Astrocyte (in vitro differentiated cells and primary cell): ENCODE data around the gene BICDL2. TPM values are rescaled to one million over a fixed set of nuclear protein-coding genes. Genes with fewer than 3 reads are reported as not detected.
A peak's percentile ranks its signal among the peaks of the same experiment; 100 is the strongest.

Experiments used
- DNase-seq: peaks from one replicate; pipeline ENCODE4 v3.0.0-alpha.2; 2010; ENCODE audit warnings: low read depth
- FAIRE-seq: peaks from 2 replicates; lab custom pipeline; 2011; peaks lifted over from hg19 to GRCh38; lab: Jason Lieb, UNC
- H2AFZ ChIP-seq: 2 replicates; pipeline ENCODE4 v1.6.0; 2012; ENCODE audit warnings: low read depth, low read length, inconsistent platforms
- H3K27ac ChIP-seq: 2 replicates; pipeline ENCODE4 v1.5.1; 2011; ENCODE audit warnings: low read depth, low read length, inconsistent platforms
- H3K27me3 ChIP-seq: 2 replicates; pipeline ENCODE4 v1.6.0; 2011; ENCODE audit warnings: low read length, inconsistent platforms; ENCODE audit not compliant: insufficient read depth
- H3K36me3 ChIP-seq: 2 replicates; pipeline ENCODE4 v1.5.1; 2011; ENCODE audit warnings: low read length, inconsistent platforms; ENCODE audit not compliant: insufficient read depth
- H3K4me1 ChIP-seq: 2 replicates; pipeline ENCODE4 v1.5.1; 2011; ENCODE audit warnings: low read length, inconsistent platforms; ENCODE audit not compliant: insufficient read depth
- H3K4me2 ChIP-seq: 2 replicates; pipeline ENCODE4 v1.6.0; 2012; ENCODE audit warnings: low read length, inconsistent platforms
- H3K4me3 ChIP-seq: 2 replicates; pipeline ENCODE4 v1.5.1; 2011; ENCODE audit warnings: low read depth, mild to moderate bottlenecking, low read length, inconsistent platforms; ENCODE audit not compliant: insufficient read depth
- H3K79me2 ChIP-seq: 2 replicates; pipeline ENCODE4 v1.6.0; 2012; ENCODE audit warnings: mild to moderate bottlenecking, low read length, inconsistent platforms; ENCODE audit not compliant: insufficient read depth
- H3K9ac ChIP-seq: 2 replicates; pipeline ENCODE4 v1.6.0; 2012; ENCODE audit warnings: mild to moderate bottlenecking, low read length, inconsistent platforms
- H3K9me3 ChIP-seq: 2 replicates; pipeline ENCODE4 v1.5.1; 2012; ENCODE audit warnings: low read depth, mild to moderate bottlenecking, low read length, inconsistent platforms; ENCODE audit not compliant: insufficient read depth
- H4K20me1 ChIP-seq: 2 replicates; pipeline ENCODE4 v1.6.0; 2012; ENCODE audit warnings: low read length, inconsistent platforms; ENCODE audit not compliant: insufficient read depth
- H3K27ac Mint-ChIP-seq: one replicate; pipeline ENCODE4 v1.8.0; 2021; ENCODE audit warnings: mild to moderate bottlenecking, mixed read lengths; ENCODE audit not compliant: unreplicated experiment
- H3K27me3 Mint-ChIP-seq: one replicate; pipeline ENCODE4 v1.8.0; 2021; ENCODE audit warnings: low read depth, mixed read lengths; ENCODE audit not compliant: unreplicated experiment
- H3K36me3 Mint-ChIP-seq: one replicate; pipeline ENCODE4 v1.8.0; 2021; ENCODE audit warnings: low read depth, mixed read lengths; ENCODE audit not compliant: unreplicated experiment
- H3K4me1 Mint-ChIP-seq: one replicate; pipeline ENCODE4 v1.8.0; 2021; ENCODE audit warnings: low read depth, mixed read lengths; ENCODE audit not compliant: unreplicated experiment
- H3K4me3 Mint-ChIP-seq: one replicate; pipeline ENCODE4 v1.8.0; 2021; ENCODE audit warnings: mild to moderate bottlenecking, moderate library complexity, mixed read lengths; ENCODE audit not compliant: unreplicated experiment
- H3K9me3 Mint-ChIP-seq: one replicate; pipeline ENCODE4 v1.8.0; 2021; ENCODE audit warnings: mild to moderate bottlenecking, mixed read lengths; ENCODE audit not compliant: unreplicated experiment
- EZH2 ChIP-seq: IDR thresholded peaks from 2 replicates; pipeline ENCODE4 v1.6.1; 2012; ENCODE audit warnings: mild to moderate bottlenecking, low read length, inconsistent platforms; ENCODE audit not compliant: insufficient read depth
- total RNA-seq: library from RNA; stranded (reverse); gene quantifications from 2 replicates; pipeline ENCODE4 v1.2.1, GENCODE V29; 2021
- TF ChIP-seq, protein P1 (sequence below): IDR thresholded peaks from 2 replicates; pipeline ENCODE4 v1.5.1; 2011; ENCODE audit warnings: low read depth, mild to moderate bottlenecking, inconsistent platforms, low read length, moderate library complexity; ENCODE audit not compliant: insufficient read depth

Gene BICDL2
- total RNA-seq, 1 donor from 2014 or later, result 0.16 TPM

DNA sequence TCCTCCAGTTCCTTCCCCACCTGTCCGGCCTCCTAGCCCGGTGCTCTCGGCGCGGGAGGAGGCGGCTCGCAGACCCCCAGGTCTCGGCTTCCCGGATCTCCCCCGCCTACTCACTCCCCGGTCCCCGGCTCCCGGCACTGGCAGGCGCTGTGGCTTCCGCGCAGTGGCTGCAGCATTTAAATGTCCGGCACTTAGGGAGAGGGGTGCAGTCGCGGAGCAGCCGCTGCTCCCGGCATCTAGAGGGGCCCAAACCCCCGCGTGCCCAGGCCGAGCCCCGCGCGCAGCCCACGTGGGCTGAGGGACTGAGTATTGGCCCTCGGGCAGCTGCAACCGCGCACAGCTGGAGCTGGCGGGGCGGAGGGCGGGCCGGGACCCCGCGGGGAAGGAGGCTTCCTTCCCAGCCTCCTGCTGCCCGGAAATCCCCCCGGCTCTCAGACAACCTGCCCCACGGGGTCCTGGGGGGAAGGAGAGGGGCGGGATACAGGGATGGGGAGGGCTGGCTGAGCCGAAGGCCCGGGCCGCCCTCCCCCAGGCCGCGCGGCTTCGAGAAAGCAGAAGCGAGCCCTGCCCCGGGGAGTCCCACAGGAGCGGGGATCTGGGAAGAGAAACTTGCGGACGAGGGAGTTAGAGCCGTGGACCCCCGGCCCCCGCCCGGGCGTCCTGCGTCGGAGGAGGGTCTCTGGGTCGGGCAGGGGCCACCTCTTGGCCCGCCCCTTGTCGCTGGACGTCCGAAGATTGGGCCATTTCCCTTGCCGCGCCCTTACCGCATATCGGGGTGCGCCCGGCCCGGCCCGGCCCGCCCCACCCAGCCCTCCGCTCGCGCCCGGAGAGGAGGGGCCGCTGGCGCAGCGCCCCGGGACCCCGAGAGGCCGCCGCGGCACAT is 9.3 kb upstream of the BICDL2 start, which contains the start of gene MMP25:
TSS of gene MMP25 (plus strand) at position 804 of the 883 bp plus-strand sequence. CDS start 357 bp downstream, outside the sequence.
- Mint-ChIP-seq H3K4me3 (peak within 1 kb of the TSS; percentile 82), H3K9me3 (no peaks in the 10 kb centered on the region), H3K27ac (no peak within 1 kb of the TSS), H3K36me3 (no peaks in the 10 kb centered on the region), H3K4me1 (no peaks in the 10 kb centered on the region), H3K27me3 (peaks cover 34% of the 10 kb centered on the region)
- Histone ChIP-seq H3K27ac (no peak within 1 kb of the TSS), H3K9ac (peak within 1 kb of the TSS; percentile 46), H3K27me3 (peaks cover 20% of the 10 kb centered on the region), H3K36me3 (no peaks in the 10 kb centered on the region), H3K9me3 (no peaks in the 10 kb centered on the region), H3K79me2 (no peaks in the 10 kb centered on the region), H3K4me1 (peaks cover 8% of the 10 kb centered on the region), H4K20me1 (no peaks in the 10 kb centered on the region), H3K4me3 (peak within 1 kb of the TSS; percentile 48), H3K4me2 (peak within 1 kb of the TSS; percentile 84), H2AFZ (peak within 1 kb of the TSS; percentile 79)
- FAIRE-seq, result no peak
- TF ChIP-seq, protein P1, sequence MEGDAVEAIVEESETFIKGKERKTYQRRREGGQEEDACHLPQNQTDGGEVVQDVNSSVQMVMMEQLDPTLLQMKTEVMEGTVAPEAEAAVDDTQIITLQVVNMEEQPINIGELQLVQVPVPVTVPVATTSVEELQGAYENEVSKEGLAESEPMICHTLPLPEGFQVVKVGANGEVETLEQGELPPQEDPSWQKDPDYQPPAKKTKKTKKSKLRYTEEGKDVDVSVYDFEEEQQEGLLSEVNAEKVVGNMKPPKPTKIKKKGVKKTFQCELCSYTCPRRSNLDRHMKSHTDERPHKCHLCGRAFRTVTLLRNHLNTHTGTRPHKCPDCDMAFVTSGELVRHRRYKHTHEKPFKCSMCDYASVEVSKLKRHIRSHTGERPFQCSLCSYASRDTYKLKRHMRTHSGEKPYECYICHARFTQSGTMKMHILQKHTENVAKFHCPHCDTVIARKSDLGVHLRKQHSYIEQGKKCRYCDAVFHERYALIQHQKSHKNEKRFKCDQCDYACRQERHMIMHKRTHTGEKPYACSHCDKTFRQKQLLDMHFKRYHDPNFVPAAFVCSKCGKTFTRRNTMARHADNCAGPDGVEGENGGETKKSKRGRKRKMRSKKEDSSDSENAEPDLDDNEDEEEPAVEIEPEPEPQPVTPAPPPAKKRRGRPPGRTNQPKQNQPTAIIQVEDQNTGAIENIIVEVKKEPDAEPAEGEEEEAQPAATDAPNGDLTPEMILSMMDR, result no peak
- peak; percentile 31 for TF ChIP-seq EZH2
- no peak for DNase-seq

DNA sequence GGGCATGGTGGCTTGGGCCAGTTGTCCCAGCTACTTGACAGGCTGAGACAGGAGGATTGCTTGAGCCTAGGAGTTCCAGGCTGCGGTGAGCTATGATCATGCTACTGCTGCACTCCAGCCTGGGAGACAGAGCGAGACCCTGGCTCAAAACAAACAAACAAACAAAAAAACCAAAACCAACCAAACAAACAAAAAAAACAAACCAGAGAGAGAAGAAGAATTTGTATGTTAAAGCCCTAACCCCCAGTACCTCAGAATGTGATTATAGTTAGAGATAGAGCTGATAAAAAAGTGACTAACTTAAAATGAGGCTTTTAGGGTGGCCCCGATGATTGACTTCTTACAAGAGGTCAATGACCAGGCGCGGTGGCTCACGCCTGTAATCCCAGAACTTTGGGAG is 8.0 kb upstream of the BICDL2 start:
- Mint-ChIP-seq H3K4me3 (peak overlapping the region; percentile 82), H3K27ac (no peak overlapping the region), H3K9me3 (no peaks in the 10 kb centered on the region), H3K4me1 (no peaks in the 10 kb centered on the region), H3K27me3 (peaks cover 33% of the 10 kb centered on the region), H3K36me3 (no peaks in the 10 kb centered on the region)
- Histone ChIP-seq H3K4me2 (no peak overlapping the region), H2AFZ (no peak overlapping the region), H3K36me3 (no peaks in the 10 kb centered on the region), H3K9ac (no peak overlapping the region), H3K79me2 (no peaks in the 10 kb centered on the region), H3K4me1 (peaks cover 8% of the 10 kb centered on the region), H4K20me1 (no peaks in the 10 kb centered on the region), H3K4me3 (no peak overlapping the region), H3K9me3 (no peaks in the 10 kb centered on the region), H3K27me3 (peaks cover 21% of the 10 kb centered on the region), H3K27ac (no peak overlapping the region)
- TF ChIP-seq, protein P1, result no peak
- TF ChIP-seq EZH2, result peak; percentile 61
- FAIRE-seq (no peak), DNase-seq (no peak)

DNA sequence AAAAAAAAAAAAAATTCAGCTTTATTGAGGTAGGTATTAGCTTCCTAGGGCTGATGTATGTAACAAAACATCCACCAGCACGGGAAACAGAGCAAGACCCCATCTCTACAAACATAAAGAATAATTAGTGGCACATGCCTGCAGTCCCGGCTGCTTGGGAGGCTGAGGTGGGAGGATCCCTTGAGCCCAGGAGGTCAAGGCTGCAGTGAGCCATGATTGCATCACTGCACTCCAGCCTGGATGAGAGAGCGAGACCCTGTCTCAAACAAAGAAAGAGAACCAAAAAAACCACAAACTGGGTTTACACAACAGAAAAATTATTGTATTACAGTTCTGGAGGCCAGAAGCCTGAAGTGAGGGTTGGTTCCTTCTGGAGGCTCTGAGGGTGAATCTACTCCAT is 5.6 kb upstream of the BICDL2 start:
- no peak overlapping the region for H3K4me3 ChIP-seq
- no peak for DNase-seq
- H3K79me2 ChIP-seq, result no peaks in the 10 kb centered on the region
- no peaks in the 10 kb centered on the region for H3K9me3 Mint-ChIP-seq
- peaks cover 8% of the 10 kb centered on the region for H3K4me1 ChIP-seq
- peaks cover 32% of the 10 kb centered on the region for H3K27me3 ChIP-seq
- H4K20me1 ChIP-seq, result no peaks in the 10 kb centered on the region
- H3K9ac ChIP-seq, result no peak overlapping the region
- no peak overlapping the region for H3K27ac Mint-ChIP-seq
- H3K36me3 ChIP-seq, result no peaks in the 10 kb centered on the region
- H3K4me3 Mint-ChIP-seq, result no peak overlapping the region
- peaks cover 35% of the 10 kb centered on the region for H3K27me3 Mint-ChIP-seq
- no peaks in the 10 kb centered on the region for H3K36me3 Mint-ChIP-seq
- no peak for FAIRE-seq
- no peak overlapping the region for H3K27ac ChIP-seq
- no peaks in the 10 kb centered on the region for H3K9me3 ChIP-seq
- TF ChIP-seq EZH2, result no peak
- TF ChIP-seq, protein P1, result no peak
- H3K4me1 Mint-ChIP-seq, result no peaks in the 10 kb centered on the region
- H3K4me2 ChIP-seq, result no peak overlapping the region
- no peak overlapping the region for H2AFZ ChIP-seq
